Caco-2 (cell line): ENCODE measurements around the gene SCIN. TPM values are rescaled to one million over a fixed set of nuclear protein-coding genes. Genes with fewer than 3 reads are reported as not detected.

Source experiments
- BruUV-seq: library from RNA; stranded (reverse); fragments of 400-500 nt; replicated peaks from 2 replicates; lab custom pipeline; 2021; lab: Mats Ljungman, UMichigan
- CTCF ChIA-PET: fragments of 300-600 bp; sonication (Branson Sonifier 250); formaldehyde crosslinking; loops from one replicate; lab custom pipeline; 2022; ENCODE audit warnings: antibody characterized with exemption; lab: Charles Lee
- POLR2A ChIA-PET: fragments of 300-600 bp; sonication (Branson Sonifier 250); formaldehyde crosslinking; loops from one replicate; lab custom pipeline; 2022; ENCODE audit warnings: antibody characterized with exemption; lab: Charles Lee
- DNase-seq, 2 experiments: peaks; one replicate each; pipeline versions ENCODE4 v3.0.0 to v3.0.0-alpha.2; 2020 to 2022
- H3K27me3 ChIP-seq: replicated peaks from 2 replicates; pipeline ENCODE4 v1.6.0; 2011; ENCODE audit warnings: low read length; ENCODE audit not compliant: control insufficient read depth, insufficient read depth
- H3K36me3 ChIP-seq: 2 replicates; pipeline ENCODE4 v1.5.1; 2011; ENCODE audit warnings: low read length; ENCODE audit not compliant: control insufficient read depth, insufficient read depth
- H3K4me1 ChIP-seq: fragments of 250-450 bp; sonication (Bioruptor Pico); 2 replicates; pipeline ENCODE4 v1.5.1; 2020; ENCODE audit warnings: mild to moderate bottlenecking
- H3K4me3 ChIP-seq: 2 replicates; pipeline ENCODE4 v1.5.1; 2011; ENCODE audit warnings: low read depth, mild to moderate bottlenecking, control low read depth, low read length
- H3K9me3 ChIP-seq: fragments of 250-450 bp; sonication (Bioruptor Pico); 2 replicates; pipeline ENCODE4 v1.5.1; 2020; ENCODE audit warnings: mild to moderate bottlenecking, moderate library complexity
- H3K27ac Mint-ChIP-seq: one replicate; pipeline ENCODE4 v1.8.0; 2022; ENCODE audit warnings: mixed read lengths; ENCODE audit not compliant: unreplicated experiment
- H3K27me3 Mint-ChIP-seq: one replicate; pipeline ENCODE4 v1.8.0; 2022; ENCODE audit warnings: mixed read lengths; ENCODE audit not compliant: insufficient read depth, unreplicated experiment
- H3K36me3 Mint-ChIP-seq: one replicate; pipeline ENCODE4 v1.8.0; 2022; ENCODE audit warnings: mild to moderate bottlenecking, mixed read lengths; ENCODE audit not compliant: insufficient read depth, unreplicated experiment
- H3K4me1 Mint-ChIP-seq: one replicate; pipeline ENCODE4 v1.8.0; 2022; ENCODE audit warnings: low read depth, mixed read lengths; ENCODE audit not compliant: unreplicated experiment
- H3K4me3 Mint-ChIP-seq: one replicate; pipeline ENCODE4 v1.8.0; 2022; ENCODE audit warnings: mild to moderate bottlenecking, moderate library complexity, mixed read lengths; ENCODE audit not compliant: unreplicated experiment
- H3K9me3 Mint-ChIP-seq: one replicate; pipeline ENCODE4 v1.8.0; 2022; ENCODE audit warnings: mixed read lengths; ENCODE audit not compliant: unreplicated experiment
- intact Hi-C: fragments of 100-400 bp; cut with micrococcal nuclease; formaldehyde crosslinking; loops from one replicate; pipeline ENCODE4 v1.10.0; 2022; ENCODE audit not compliant: unreplicated experiment
- total RNA-seq: library from RNA; stranded (reverse); gene quantifications from 2 replicates; pipeline ENCODE4 v1.2.3, GENCODE V29; 2022
- TF ChIP-seq, protein P1 (sequence below), 2 experiments: fragments of 200-600 bp in 1 of 2; IDR thresholded peaks; 1 replicate in 1 of 2; 2 replicates in 1 of 2; pipeline versions ENCODE4 v1.5.1 to v1.8.0; 2011 to 2022; ENCODE audit warnings: antibody characterized with exemption in 1 of 2, control low read depth in 1 of 2, inconsistent platforms in 1 of 2, low read depth in 1 of 2, low read length in 1 of 2, mild to moderate bottlenecking in 1 of 2, moderate library complexity in 1 of 2; ENCODE audit not compliant: insufficient read depth in 1 of 2, severe bottlenecking in 1 of 2, unreplicated experiment in 1 of 2

The SCIN gene
- total RNA-seq, 1 experiment from 2014 or later: 0.39 TPM

DNA sequence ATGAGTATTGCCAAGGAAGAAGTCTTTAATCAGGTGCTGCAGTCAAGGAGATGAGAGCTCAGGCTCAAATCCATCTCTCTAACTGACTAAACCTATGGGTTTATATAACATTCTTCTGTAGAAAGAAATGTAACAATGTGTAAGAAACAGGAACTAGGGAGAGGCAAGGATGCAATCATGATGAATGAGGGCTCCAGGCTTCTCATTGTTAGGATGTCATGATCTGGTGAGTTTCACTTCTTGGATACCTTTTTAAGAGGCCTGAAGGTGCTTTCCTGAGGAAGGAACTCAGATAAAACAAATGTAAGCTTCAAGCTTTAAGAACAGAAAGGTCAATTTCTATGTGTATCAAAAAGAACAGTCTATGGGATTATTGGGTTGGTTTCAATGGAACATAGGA, 30.8 kb upstream of the SCIN start:
- ChIA-PET POLR2A (no interaction called here), CTCF (no interaction called here)
- no peaks in the 10 kb centered on the region for H3K27me3 ChIP-seq

DNA sequence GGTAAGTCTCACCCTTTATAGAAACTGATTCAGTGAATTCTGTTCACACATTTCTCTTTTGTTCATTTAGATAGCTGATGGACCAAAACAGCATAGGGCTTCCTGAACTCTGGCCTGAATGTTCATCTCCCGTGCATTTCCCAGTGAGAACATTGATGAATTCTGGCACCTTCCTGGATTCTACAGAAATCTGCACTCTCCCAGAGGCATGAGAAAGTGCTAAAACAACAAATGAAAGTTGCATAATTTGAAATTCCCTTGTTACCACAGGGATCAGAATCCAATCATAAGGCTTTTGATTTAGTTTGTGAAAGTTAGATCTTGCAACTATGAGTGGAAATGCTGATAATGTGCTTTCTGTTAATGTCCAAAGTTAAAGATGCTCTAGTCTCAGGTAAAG, 29.7 kb upstream of the SCIN start:
- Mint-ChIP-seq H3K4me3 (no peak overlapping the region), H3K27ac (no peak overlapping the region), H3K36me3 (no peaks in the 10 kb centered on the region), H3K27me3 (no peaks in the 10 kb centered on the region), H3K9me3 (peaks cover 10% of the 10 kb centered on the region), H3K4me1 (no peaks in the 10 kb centered on the region)
- ChIA-PET POLR2A (no interaction called here), CTCF (no interaction called here)
- intact Hi-C loops: no loop called here
- H3K4me1 ChIP-seq: no peaks in the 10 kb centered on the region
- no peaks in the 10 kb centered on the region for H3K27me3 ChIP-seq
- BruUV-seq: no TSS peak
- no peaks in the 10 kb centered on the region for H3K9me3 ChIP-seq
- no peak for DNase-seq
- H3K36me3 ChIP-seq: no peaks in the 10 kb centered on the region
- no peak overlapping the region for H3K4me3 ChIP-seq
- TF ChIP-seq, protein P1, sequence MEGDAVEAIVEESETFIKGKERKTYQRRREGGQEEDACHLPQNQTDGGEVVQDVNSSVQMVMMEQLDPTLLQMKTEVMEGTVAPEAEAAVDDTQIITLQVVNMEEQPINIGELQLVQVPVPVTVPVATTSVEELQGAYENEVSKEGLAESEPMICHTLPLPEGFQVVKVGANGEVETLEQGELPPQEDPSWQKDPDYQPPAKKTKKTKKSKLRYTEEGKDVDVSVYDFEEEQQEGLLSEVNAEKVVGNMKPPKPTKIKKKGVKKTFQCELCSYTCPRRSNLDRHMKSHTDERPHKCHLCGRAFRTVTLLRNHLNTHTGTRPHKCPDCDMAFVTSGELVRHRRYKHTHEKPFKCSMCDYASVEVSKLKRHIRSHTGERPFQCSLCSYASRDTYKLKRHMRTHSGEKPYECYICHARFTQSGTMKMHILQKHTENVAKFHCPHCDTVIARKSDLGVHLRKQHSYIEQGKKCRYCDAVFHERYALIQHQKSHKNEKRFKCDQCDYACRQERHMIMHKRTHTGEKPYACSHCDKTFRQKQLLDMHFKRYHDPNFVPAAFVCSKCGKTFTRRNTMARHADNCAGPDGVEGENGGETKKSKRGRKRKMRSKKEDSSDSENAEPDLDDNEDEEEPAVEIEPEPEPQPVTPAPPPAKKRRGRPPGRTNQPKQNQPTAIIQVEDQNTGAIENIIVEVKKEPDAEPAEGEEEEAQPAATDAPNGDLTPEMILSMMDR (IDR thresholded peaks at IDR 0.05; ENCODE audit: insufficient read depth in 1 of 2, low read depth in 1 of 2, low read length in 1 of 2, severe bottlenecking in 1 of 2, unreplicated experiment in 1 of 2): no peak

More for the DNA sequence above, 30.8 kb upstream of the SCIN start:
- Mint-ChIP-seq H3K27me3 (no peaks in the 10 kb centered on the region), H3K9me3 (peaks cover 10% of the 10 kb centered on the region), H3K4me3 (no peak overlapping the region), H3K27ac (no peak overlapping the region), H3K36me3 (no peaks in the 10 kb centered on the region), H3K4me1 (no peaks in the 10 kb centered on the region)
- no peaks in the 10 kb centered on the region for H3K4me1 ChIP-seq
- no peaks in the 10 kb centered on the region for H3K9me3 ChIP-seq
- TF ChIP-seq, protein P1 (IDR thresholded peaks at IDR 0.05; ENCODE audit: insufficient read depth in 1 of 2, low read depth in 1 of 2, low read length in 1 of 2, severe bottlenecking in 1 of 2, unreplicated experiment in 1 of 2): no peak
- no peaks in the 10 kb centered on the region for H3K36me3 ChIP-seq
- H3K4me3 ChIP-seq: no peak overlapping the region
- DNase-seq: no peak
- intact Hi-C loops: no loop called here
- no TSS peak for BruUV-seq

DNA sequence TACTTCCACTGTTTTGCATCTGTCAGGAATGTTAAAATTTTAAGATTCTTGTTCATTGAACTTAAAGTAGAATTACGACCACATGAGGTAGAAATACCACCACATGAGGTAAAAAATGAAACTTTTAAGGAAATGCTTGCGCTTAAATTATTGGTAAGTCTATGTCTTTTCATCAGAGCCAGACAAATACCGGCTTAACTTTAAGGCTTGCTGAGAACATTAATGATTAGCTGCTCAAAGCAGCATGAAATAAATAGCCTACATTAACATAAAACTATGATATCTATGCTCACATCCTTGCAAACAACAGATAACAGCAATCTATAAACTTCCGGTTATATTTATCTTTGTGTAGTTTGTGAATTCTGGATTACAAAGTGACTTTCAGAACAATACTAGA, 26.9 kb upstream of the SCIN start:
- Mint-ChIP-seq H3K27ac (no peak overlapping the region), H3K27me3 (no peaks in the 10 kb centered on the region), H3K4me1 (no peaks in the 10 kb centered on the region), H3K9me3 (no peaks in the 10 kb centered on the region), H3K36me3 (no peaks in the 10 kb centered on the region), H3K4me3 (no peak overlapping the region)
- ChIA-PET POLR2A (no interaction called here), CTCF (no interaction called here)
- H3K27me3 ChIP-seq: no peaks in the 10 kb centered on the region
- DNase-seq: no peak
- no peaks in the 10 kb centered on the region for H3K9me3 ChIP-seq
- BruUV-seq: no TSS peak
- no peak overlapping the region for H3K4me3 ChIP-seq
- no peaks in the 10 kb centered on the region for H3K36me3 ChIP-seq
- TF ChIP-seq, protein P1 (IDR thresholded peaks at IDR 0.05; ENCODE audit: insufficient read depth in 1 of 2, low read depth in 1 of 2, low read length in 1 of 2, severe bottlenecking in 1 of 2, unreplicated experiment in 1 of 2): no peak
- no peaks in the 10 kb centered on the region for H3K4me1 ChIP-seq
- intact Hi-C loops: no loop called here
